ENCODE results near the gene AHCYL2. TPM values are rescaled to one million over a fixed set of nuclear protein-coding genes. Genes with fewer than 3 reads are reported as not detected.

The AHCYL2 gene
- total RNA-seq, 1 experiment from 2014 or later, result 20.2 TPM

GRCh38 chr7:129205126-129205818 lies 19.6 kb upstream of the AHCYL2 start:
- POLR2A ChIA-PET, result no interaction called here

More at GRCh38 chr7:129205126-129205818, 19.6 kb upstream of the AHCYL2 start:
- ATAC-seq, result no peak
- no peak for DNase-seq (ENCODE audit: low read depth, low spot score)
- no peak for TF ChIP-seq REST (IDR thresholded peaks at IDR 0.05; ENCODE audit: insufficient read depth in 1 of 2, low read depth in 2 of 2, low read length in 1 of 2)
- no peak for TF ChIP-seq CTCF (IDR thresholded peaks at IDR 0.05)
- TF ChIP-seq SIN3A (IDR thresholded peaks at IDR 0.05; ENCODE audit: borderline replicate concordance, insufficient read depth, low read depth, low read length), result no peak
- TF ChIP-seq TCF7L2 (IDR thresholded peaks at IDR 0.05; ENCODE audit: low read depth, low read length), result no peak
- no peak for TF ChIP-seq POLR2AphosphoS5 (IDR thresholded peaks at IDR 0.05; ENCODE audit: low read depth, low read length)
- no peak overlapping the region for H3K4me3 ChIP-seq (ENCODE audit: low read depth in 2 of 2, low read length in 2 of 2)
- no peaks in the 10 kb centered on the region for H3K36me3 ChIP-seq (ENCODE audit: control insufficient read depth, insufficient read depth, low read length)
- H3K27ac ChIP-seq (ENCODE audit: low read length), result no peak overlapping the region
- no peaks in the 10 kb centered on the region for H3K4me1 ChIP-seq (ENCODE audit: control insufficient read depth, insufficient read depth, low read length)
- H3K27me3 ChIP-seq (ENCODE audit: control insufficient read depth, insufficient read depth, low read length), result no peaks in the 10 kb centered on the region
- H3K9me3 ChIP-seq (ENCODE audit: control insufficient read depth, insufficient read depth, low read depth, low read length), result no peaks in the 10 kb centered on the region
- CTCF ChIA-PET, result interaction anchor here (2.1 kb wide), 1 partner anchor 41 kb away, joined by 4 read pairs; no protein-coding TSS in a partner anchor
- BruUV-seq (replicated peaks), result no TSS peak
- in situ Hi-C loops (cut with HindIII; ENCODE audit: low pct_unique_long_range_greater_than_20kb, low sequenced_read_pairs) (no loop called here), intact Hi-C loops (cut with micrococcal nuclease; ENCODE audit: unreplicated experiment) (no loop called here)
